B cell (primary cell): ENCODE results near the gene TLR5. TPM values are rescaled to one million over a fixed set of nuclear protein-coding genes. Genes with fewer than 3 reads are reported as not detected.

Experiments used
- ATAC-seq: fragments of 200-7000 bp; cut with Tn5 transposase; one replicate; pipeline ENCODE4 v1.10.0; 2021; ENCODE audit warnings: low read depth, mild to moderate bottlenecking, moderate number of reproducible peaks, moderate library complexity
- CTCF ChIA-PET: fragments of 350-600 bp; sonication (Branson Sonifier 250); formaldehyde crosslinking; loops from one replicate; lab custom pipeline; 2021; ENCODE audit warnings: antibody characterized with exemption, inconsistent platforms; lab: Charles Lee
- POLR2A ChIA-PET: fragments of 350-600 bp; sonication (Branson Sonifier 250); formaldehyde crosslinking; loops from one replicate; lab custom pipeline; 2021; ENCODE audit warnings: antibody characterized with exemption; lab: Charles Lee
- DNase-seq: peaks from one replicate; pipeline ENCODE4 v3.0.0; 2013
- H2AFZ ChIP-seq: 2 replicates; pipeline ENCODE4 v1.6.1; 2012; ENCODE audit warnings: mild to moderate bottlenecking, low read depth, low read length; ENCODE audit not compliant: insufficient read depth, poor library complexity, severe bottlenecking
- H3K27ac ChIP-seq, 2 donors: 1 replicate in 1 of 2; 2 replicates in 1 of 2; pipeline ENCODE4 v1.5.1; 2012 to 2013; ENCODE audit warnings: low read length in 2 of 2, mild to moderate bottlenecking in 2 of 2, moderate library complexity in 1 of 2
- H3K27me3 ChIP-seq, 4 experiments: fragments of 200-600 bp in 1 of 4; sonication (generic) in 1 of 4; replicated peaks in 1 of 4; 1 replicate in 2 of 4; 2 replicates in 2 of 4; pipeline versions ENCODE4 v1.6.1 to v1.7.0; 2013 to 2016; ENCODE audit warnings: low read length in 3 of 4, mild to moderate bottlenecking in 2 of 4, mixed read lengths in 1 of 4, moderate library complexity in 1 of 4; ENCODE audit not compliant: insufficient read depth in 4 of 4, control insufficient read depth in 3 of 4; ENCODE audit errors: control extremely low read depth in 1 of 4
- H3K36me3 ChIP-seq, 2 experiments: replicated peaks in 1 of 2; 1 replicate in 1 of 2; 2 replicates in 1 of 2; pipeline versions ENCODE4 v1.6.1 to v1.7.1; 2013; ENCODE audit warnings: low read length in 1 of 2; ENCODE audit not compliant: insufficient read depth in 2 of 2, control insufficient read depth in 1 of 2; ENCODE audit errors: control extremely low read depth in 1 of 2, extremely low read depth in 1 of 2
- H3K4me1 ChIP-seq, 2 donors: fragments of 200-600 bp in 1 of 2; sonication (generic) in 1 of 2; 1 replicate in 1 of 2; 2 replicates in 1 of 2; pipeline versions ENCODE4 v1.5.1 to v1.6.1; 2013 to 2017; ENCODE audit warnings: low read length in 2 of 2; ENCODE audit not compliant: control insufficient read depth in 2 of 2, insufficient read depth in 2 of 2
- H3K4me2 ChIP-seq: replicated peaks from 2 replicates; pipeline ENCODE3; 2012; ENCODE audit warnings: mild to moderate bottlenecking, low read depth, low read length; ENCODE audit not compliant: poor library complexity, severe bottlenecking
- H3K4me3 ChIP-seq, 5 experiments: fragments of 200-600 bp in 1 of 5; sonication (generic) in 1 of 5; 1 replicate in 3 of 5; 2 replicates in 2 of 5; pipeline versions ENCODE4 v1.5.1 to v1.7.0; 2011 to 2016; ENCODE audit warnings: low read length in 4 of 5, mild to moderate bottlenecking in 4 of 5, low read depth in 2 of 5, control low read depth in 1 of 5, moderate library complexity in 1 of 5; ENCODE audit not compliant: insufficient read depth in 1 of 5; ENCODE audit errors: control extremely low read depth in 1 of 5, extremely low read depth in 1 of 5
- H3K79me2 ChIP-seq: fragments of 200-600 bp; sonication (generic); one replicate; pipeline ENCODE4 v1.6.0; 2016; ENCODE audit warnings: low read length; ENCODE audit not compliant: control insufficient read depth, insufficient read depth
- H3K9ac ChIP-seq: fragments of 200-600 bp; sonication (generic); 2 replicates; pipeline ENCODE4 v1.6.1; 2017; ENCODE audit warnings: mild to moderate bottlenecking, low read length, moderate library complexity
- H3K9me3 ChIP-seq, 3 donors: one replicate each; pipeline versions ENCODE4 v1.6.1 to v1.7.1; 2013; ENCODE audit warnings: low read length in 2 of 3; ENCODE audit not compliant: control insufficient read depth in 2 of 3, insufficient read depth in 1 of 3; ENCODE audit errors: control extremely low read depth in 1 of 3
- H4K20me1 ChIP-seq: 2 replicates; pipeline ENCODE4 v1.6.0; 2012; ENCODE audit warnings: mild to moderate bottlenecking, low read length; ENCODE audit not compliant: insufficient read depth, control insufficient read depth, poor library complexity, severe bottlenecking
- H3K27ac Mint-ChIP-seq: one replicate; pipeline ENCODE4 v1.8.0; 2021; ENCODE audit warnings: mixed read lengths
- H3K27me3 Mint-ChIP-seq: one replicate; pipeline ENCODE4 v1.8.0; 2021; ENCODE audit warnings: mixed read lengths
- H3K4me1 Mint-ChIP-seq: one replicate; pipeline ENCODE4 v1.8.0; 2021; ENCODE audit warnings: mixed read lengths
- H3K4me3 Mint-ChIP-seq: one replicate; pipeline ENCODE4 v1.8.0; 2021; ENCODE audit warnings: mixed read lengths
- H3K9me3 Mint-ChIP-seq: one replicate; pipeline ENCODE4 v1.8.0; 2022; ENCODE audit warnings: mixed read lengths; ENCODE audit not compliant: insufficient read depth
- CTCF ChIP-seq: fragments of 200-600 bp; IDR thresholded peaks from one replicate; pipeline ENCODE4 v1.8.0; 2022; ENCODE audit warnings: antibody characterized with exemption, mild to moderate bottlenecking
- EZH2 ChIP-seq: IDR thresholded peaks from 2 replicates; pipeline ENCODE4 v1.6.1; 2012; ENCODE audit warnings: borderline replicate concordance, low read depth, mild to moderate bottlenecking, moderate library complexity, low read length; ENCODE audit not compliant: insufficient read depth, poor library complexity, severe bottlenecking
- WGBS: methylation state at CpG from one replicate; pipeline ENCODE4 v1.1.5; 2013; ENCODE audit warnings: missing lambda C conversion rate; ENCODE audit not compliant: insufficient coverage; 5-methylcytosine and 5-hydroxymethylcytosine counted together
- intact Hi-C: fragments of 100-400 bp; cut with micrococcal nuclease; formaldehyde crosslinking; loops from one replicate; pipeline ENCODE4 v1.10.0; 2022
- polyA plus RNA-seq: library from polyadenylated mRNA; depleted of rRNA; stranded (reverse); fragments of >200 nt; gene quantifications from 2 replicates; pipeline ENCODE4 v1.2.3, GENCODE V29; 2012
- total RNA-seq, 2 donors: library from RNA; stranded (reverse); fragments of 120-200 nt in 1 of 2; gene quantifications; 1 replicate in 1 of 2; 2 replicates in 1 of 2; pipeline versions ENCODE4 v1.2.3 to v1.2.4, GENCODE V29; 2013 to 2022

Gene TLR5
- total and polyA plus RNA-seq, 2 donors (not counting 1 experiment from before 2014, with no cell fraction given) = 0.21 TPM; not detected in 1

GRCh38 chr1:223188618-223189356 lies 45.7 kb upstream of the TLR5 start:
- no peak overlapping the region for H3K27ac Mint-ChIP-seq
- intact Hi-C loops = no loop called here
- H3K9ac ChIP-seq = no peak overlapping the region
- no peaks in the 10 kb centered on the region for H3K36me3 ChIP-seq
- H3K27me3 Mint-ChIP-seq = peaks cover 2% of the 10 kb centered on the region
- H4K20me1 ChIP-seq = no peaks in the 10 kb centered on the region
- H3K4me3 Mint-ChIP-seq = no peak overlapping the region
- no peak overlapping the region for H3K4me2 ChIP-seq
- no peaks in the 10 kb centered on the region for H3K4me1 ChIP-seq
- no peak overlapping the region for H2AFZ ChIP-seq
- peaks cover 2% of the 10 kb centered on the region for H3K9me3 Mint-ChIP-seq
- no peaks in the 10 kb centered on the region for H3K79me2 ChIP-seq
- no peaks in the 10 kb centered on the region for H3K4me1 Mint-ChIP-seq
- ATAC-seq = no peak
- WGBS = 93% methylated on average over 3 of the region's 5 CpGs
- H3K4me3 ChIP-seq = no peak overlapping the region
- DNase-seq = no peak
- H3K27me3 ChIP-seq = no peaks in the 10 kb centered on the region
- ChIA-PET CTCF (no interaction called here), POLR2A (no interaction called here)
- no peak overlapping the region for H3K27ac ChIP-seq
- TF ChIP-seq EZH2 = no peak
- no peak for TF ChIP-seq CTCF
- H3K9me3 ChIP-seq = no peaks in the 10 kb centered on the region

DNA sequence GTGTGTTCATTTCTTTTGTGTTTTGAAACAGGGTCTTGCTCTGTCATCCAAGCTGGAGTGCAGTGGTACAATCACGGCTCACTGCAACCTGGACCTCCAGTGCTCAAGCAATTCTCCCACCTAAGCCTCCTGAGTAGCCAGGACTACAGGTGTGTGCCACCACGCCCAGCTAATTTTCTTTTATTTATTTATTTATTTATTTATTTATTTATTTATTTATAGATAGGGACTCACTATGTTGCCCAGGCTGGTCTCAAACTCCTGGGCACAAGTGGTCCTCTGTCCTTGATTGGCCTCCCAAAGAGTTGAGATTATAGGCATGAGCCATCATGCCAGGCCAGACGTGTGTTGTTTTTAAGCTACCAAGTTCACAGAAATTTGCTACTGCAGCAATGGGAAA lies 43.8 kb upstream of the TLR5 start:
- Histone ChIP-seq H3K27ac (no peak overlapping the region), H3K36me3 (no peaks in the 10 kb centered on the region), H3K9ac (no peak overlapping the region), H3K9me3 (no peaks in the 10 kb centered on the region), H3K79me2 (no peaks in the 10 kb centered on the region), H4K20me1 (no peaks in the 10 kb centered on the region), H3K27me3 (no peaks in the 10 kb centered on the region), H2AFZ (no peak overlapping the region), H3K4me3 (no peak overlapping the region), H3K4me1 (no peaks in the 10 kb centered on the region), H3K4me2 (no peak overlapping the region)
- CTCF ChIA-PET = no interaction called here
- Mint-ChIP-seq H3K9me3 (peaks cover 2% of the 10 kb centered on the region), H3K27ac (no peak overlapping the region), H3K27me3 (peaks cover 10% of the 10 kb centered on the region), H3K4me1 (no peaks in the 10 kb centered on the region), H3K4me3 (no peak overlapping the region)
- POLR2A ChIA-PET = no interaction called here
- WGBS = no CpG with 5 or more reads among the region's 3 CpGs
- intact Hi-C loops = no loop called here
- DNase-seq = no peak
- no peak for TF ChIP-seq CTCF
- no peak for TF ChIP-seq EZH2
- no peak for ATAC-seq
